CD4-positive, alpha-beta T cell treated with Interleukin-15 for 1 hour (primary cell): Measurements from ENCODE around the gene ANAPC5.
"Not testable (repeated sequence)": the region's sequence is repeated elsewhere in the genome, so short reads cannot be mapped to it uniquely, and the experiment has no call there.

Experiments used
- DNase-seq: peaks from one replicate; pipeline ENCODE4 v3.0.0-alpha.2; 2020

The ANAPC5 gene

DNA sequence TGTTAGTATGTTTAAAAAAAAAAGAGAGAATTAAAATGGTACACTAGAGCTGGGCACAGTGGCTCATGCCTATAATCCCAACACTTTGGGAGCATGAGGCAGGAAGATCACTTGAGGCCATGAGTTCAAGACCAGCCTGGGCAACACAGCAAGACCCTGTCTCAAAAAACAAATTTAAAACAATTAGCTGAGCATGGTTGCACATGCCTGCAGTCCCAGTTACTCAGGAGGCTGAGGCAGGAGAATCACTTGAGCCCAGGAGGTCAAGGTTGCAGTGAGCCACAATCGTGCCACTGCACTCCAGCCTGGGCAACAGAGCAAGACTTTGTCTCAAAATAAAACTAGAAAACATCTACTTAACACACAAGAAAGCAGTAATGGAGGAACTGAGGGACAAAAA lies 42.0 kb downstream of the ANAPC5 start:
- not testable (repeated sequence) for DNase-seq

DNA sequence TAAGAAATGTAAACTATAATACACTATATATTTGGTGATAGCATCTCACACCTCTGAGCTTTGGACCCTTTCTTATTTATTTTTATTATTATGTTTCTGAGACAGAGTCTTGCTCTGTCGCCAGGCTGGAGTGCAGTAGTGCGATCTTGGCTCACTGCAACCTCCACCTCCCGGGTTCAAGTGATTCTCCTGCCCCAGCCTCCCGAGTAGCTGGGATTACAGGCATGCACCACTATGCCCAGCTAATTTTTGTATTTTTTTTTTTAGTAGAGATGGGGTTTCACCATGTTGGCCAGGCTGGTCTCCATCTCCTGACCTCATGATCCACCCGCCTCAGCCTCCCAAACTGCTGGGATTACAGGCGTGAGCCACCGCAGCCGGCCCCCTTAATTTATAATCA lies 44.8 kb downstream of the ANAPC5 start:
- not testable (repeated sequence) for DNase-seq

DNA sequence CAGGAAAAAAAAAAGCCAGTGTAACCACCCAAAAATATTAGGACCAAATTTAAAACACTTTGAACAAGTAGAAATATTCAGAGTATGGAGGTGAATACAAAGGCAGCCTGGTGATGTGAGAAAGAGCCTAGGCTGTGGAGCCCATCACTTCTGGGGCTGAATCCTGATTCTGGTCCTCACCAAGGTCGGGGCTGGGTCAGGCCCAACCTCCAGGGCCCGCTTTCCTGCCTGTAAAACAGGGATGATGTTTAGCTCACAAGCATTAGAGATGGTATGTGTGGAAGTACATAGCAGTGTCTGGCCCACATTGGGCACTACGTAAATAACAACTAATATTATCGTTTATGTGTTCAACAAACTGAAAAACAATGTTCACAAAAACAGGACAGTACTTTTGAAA lies 47.9 kb downstream of the ANAPC5 start:
- no peak for DNase-seq

DNA sequence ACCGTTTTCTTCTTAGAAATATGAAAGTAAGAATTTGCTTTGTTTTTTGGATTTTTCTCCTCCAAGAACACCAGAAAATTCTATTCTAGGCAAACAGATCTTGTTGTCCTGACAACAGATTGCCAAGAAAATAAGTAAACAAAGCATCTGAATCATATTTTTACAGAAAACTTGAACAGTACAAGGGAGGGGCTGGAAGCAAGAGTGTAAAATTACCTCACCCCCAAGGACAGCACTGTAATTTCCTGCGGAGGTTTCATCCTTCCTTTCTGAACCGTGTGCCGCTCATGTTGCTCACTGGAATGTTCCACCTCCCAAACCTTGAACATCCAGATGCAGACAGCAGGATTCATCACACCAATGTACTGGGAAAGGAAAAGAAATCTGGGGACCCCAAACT lies 50.3 kb downstream of the ANAPC5 start:
- no peak for DNase-seq

DNA sequence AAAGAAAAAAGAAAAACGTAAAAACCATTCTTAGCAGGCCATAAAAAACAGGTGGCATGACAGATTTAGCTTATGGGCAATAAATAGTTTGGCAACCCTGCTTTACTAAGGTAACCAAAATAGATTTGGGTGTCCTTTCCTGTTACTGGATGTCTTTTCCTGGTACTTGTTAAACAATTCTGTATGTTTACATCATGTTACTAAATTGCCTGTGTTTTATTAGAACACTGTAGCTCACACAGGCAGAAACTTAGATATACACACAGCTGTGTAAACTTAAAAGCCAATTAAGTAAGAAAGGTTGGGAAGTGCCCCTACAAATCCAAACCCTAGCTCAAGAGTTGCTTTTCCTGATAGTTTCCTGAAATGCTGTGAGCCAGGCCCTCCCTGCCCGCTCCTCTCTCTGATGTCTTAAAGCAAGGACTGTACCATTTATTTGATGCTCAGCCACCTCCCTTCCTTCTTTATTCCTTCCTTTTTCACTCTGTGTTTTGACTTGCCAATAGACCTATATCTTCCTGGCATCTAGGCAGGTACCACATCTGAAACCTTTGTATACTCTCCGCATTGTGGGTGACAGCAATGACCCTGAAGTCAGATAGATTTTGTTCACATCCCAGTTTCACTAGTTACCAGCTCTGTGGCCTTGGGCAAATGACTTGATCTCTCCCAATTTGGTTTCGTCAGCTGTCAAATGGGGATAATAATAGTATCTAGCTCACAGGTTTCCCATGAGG lies 52.0 kb downstream of the ANAPC5 start:
- DNase-seq, result no peak

DNA sequence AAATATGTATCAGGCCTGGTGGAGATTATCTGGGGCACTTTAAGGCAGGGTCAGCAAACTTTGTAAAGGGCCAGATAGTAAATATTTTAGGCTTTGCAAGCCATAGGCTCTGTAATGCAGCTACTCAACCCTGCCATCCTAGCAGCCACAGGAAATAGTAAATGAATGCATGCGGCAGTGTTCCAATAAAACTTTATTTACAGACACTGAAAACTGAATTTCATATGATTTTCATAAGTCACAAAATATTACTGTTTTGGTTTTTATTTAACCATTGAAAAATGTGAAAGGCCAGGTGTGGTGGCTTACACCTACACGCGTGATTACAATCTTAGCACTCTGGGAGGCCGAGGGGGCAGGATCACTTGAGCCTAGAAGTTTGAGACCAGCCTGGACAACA lies 52.5 kb downstream of the ANAPC5 start:
- DNase-seq, result no peak

DNA sequence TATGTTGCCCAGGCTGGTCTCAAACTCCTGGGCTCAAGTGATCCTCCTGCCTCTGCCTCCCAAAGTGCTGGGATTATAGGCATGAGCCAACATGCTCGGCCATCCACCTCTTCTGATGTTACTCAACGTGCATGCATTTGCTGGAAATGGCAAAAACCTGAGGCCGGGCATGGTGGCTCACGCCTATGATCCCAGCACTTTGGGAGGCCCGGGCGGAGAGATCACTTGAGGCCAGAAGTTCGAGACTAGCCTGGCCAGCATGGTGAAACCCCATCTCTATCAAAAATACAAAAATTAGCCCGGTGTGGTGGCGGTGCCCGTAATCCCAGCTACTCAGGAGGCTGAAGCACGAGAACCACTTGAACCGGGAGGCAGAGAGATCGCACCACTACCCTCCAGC lies 53.8 kb downstream of the ANAPC5 start:
- DNase-seq, result not testable (repeated sequence)

DNA sequence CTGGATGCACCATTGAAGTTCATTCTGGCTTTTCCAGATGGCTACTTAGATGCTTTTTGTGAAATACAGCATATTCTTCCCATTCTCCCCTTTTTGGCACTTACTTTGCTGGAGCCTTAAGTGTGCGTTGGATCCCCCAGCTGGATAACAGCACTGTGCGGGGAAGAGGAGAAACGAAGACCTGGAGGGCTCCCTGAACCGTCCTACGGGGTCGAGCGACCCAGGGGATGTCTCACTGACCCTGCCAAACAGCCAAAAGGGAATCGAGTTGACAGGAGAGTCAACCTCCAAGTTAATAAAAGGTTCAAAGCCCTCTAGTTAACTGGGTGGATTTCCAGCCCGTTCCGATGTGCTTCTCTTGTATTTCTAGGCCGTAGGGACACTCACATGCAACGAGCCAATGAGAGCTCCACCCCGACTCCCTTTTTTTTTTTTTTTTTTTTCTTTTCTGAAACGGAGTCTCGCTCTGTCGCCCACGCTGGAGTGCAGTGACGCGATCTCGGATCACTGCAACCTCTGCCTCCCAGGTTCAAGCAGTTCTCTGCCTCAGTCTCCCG lies 54.7 kb downstream of the ANAPC5 start:
- no peak for DNase-seq

DNA sequence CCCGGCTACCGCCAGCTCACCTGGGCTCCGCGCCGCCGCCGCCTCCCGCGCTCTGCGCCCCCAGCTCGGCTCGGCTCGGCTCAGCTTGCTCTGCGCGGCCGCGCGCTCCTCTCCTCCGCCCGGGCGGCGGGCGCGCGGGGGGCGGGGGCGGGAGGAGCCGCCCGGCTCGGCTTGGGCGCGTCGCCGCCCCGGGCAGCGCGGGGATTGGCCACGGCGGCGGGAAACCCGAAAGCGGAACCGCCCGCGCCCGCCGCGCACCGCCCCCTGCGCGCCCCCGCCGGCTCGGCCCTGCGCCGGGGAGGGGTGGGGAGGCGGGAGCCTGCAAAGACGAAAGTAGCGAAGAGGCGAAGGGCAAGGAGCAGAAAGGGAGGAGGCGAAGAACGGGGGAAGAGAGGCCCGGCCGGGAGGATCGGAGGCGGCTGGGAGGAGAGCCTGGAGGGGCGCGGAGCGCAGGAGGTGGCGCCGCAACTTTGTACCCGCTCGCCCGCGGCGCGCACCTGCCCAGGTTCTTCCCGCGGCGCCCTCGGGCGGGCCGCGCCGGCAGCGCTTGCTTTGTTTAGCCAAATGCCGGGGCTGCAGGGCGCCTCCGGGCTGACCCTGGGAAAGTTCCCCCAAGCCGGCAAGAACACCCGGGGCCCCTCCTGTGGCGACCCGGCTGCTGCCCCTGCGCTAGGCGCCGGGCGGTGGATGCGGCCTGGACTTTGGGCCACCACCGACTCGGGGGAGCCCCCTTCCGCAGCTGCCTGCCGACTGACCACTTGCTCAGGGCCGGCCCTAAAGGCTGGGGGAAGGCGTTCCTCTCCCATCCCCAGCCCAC lies 55.4 kb downstream of the ANAPC5 start, which contains the start of gene CAMKK2:
Gene CAMKK2, minus strand, starts transcription at position 92 of the 817 bp plus-strand sequence. CDS start 22,183 bp downstream, outside the sequence.
- peak; percentile 87 for DNase-seq

DNA sequence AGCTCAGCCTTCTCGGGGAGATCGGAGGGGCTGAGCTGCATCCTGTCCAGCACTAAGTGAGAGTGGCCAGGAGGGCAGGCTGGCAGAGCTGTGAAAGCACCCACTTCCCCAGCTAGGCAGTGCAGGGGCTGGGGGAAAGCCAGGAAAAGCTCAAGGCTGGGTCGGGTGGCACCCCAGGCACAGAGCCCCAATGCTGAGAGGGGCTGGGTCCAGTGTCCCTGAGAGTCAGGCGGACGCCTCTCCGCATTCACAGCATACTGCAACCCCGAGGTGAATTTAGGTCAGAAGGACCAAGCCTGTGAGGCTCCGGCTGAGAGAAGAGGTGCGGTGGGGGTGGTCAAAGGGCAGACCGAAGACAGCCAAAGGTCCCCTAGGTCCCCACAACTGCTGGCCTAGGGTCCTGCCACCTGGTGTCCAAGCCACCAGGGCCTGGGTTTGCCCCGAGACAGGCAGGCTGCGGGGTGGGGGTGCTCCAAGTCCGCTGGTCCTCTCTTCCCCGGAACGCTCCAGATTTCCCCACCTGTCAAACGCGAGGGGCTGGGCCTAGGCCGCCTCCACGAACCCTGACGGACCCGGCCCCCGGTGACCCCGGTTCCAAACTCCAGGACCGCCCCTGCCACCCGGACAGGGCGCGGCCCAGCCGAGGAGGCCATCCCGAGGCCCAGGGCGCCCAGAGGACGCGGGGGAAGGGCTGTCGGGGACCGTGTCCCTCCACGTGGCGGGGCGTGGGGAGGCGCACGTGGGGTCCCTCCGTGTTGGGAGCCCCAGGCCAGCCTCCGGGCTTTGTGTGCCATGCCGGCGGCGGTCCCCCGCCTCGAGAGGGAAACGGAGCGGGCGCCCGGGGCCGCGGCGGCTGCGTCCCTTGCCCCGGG lies 56.2 kb downstream of the ANAPC5 start:
- no peak for DNase-seq

DNA sequence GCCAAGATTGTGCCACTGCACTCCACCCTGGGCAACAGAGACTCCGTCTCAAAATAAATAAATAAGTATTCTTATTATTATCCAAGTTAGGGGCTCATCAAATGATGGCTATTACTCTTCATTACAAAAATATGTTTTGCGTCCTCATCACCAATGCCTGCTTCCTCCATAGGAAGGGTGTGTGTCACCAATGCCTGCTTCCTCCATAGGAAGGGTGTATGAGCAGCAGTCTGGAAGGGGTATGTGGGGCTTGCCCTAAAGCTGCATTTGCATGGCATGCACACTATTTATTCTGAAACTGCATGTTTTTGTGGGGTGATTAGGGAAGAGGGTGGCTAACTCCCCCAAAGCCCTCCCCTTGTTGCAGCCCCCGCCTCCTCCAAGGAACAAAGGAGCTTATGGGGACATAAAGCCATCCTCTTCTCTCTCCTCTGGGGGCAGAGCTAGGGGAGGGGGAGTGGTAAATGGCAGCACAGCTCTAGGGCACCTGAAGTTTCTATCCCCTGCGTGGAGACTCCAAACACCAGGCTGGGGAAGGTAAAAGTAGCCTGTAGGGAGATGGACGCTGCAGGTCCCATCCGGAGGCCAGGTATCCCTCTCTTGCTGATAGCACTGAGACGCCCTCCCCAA lies 57.0 kb downstream of the ANAPC5 start:
- no peak for DNase-seq

DNA sequence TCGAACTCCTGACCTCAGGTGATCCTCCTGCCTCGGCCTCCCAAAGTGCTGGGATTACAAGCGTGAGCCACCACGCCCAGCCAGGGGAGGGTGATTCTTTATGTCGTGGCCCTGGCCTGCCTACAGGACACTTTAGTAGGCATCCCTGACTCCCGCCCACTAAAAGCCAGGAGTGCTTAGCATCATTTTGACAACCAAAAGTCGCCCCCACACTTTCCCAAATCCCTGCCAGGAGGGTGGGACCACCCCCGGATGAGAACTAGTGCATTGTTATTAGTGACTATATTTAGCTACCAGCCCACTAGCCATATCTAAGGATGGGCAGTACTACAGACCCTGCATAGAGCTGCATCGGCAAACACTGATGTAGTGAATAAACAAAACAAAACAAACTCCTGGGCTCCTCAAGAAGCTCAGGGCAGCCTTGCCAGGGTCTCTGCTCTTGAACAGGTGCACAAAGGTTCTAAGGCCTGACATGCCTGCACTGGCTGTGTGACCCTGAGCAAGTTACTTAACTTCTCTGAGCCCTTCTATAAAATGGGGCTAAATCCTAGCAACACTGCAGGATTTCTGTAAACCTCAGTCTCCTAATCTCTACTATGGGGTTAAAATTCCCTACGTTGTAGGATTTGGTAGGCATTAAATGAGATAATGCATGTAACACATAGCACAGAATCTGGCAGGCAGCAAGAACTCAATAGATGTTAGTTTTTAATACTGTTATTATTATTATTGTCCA lies 57.9 kb downstream of the ANAPC5 start:
- no peak for DNase-seq

DNA sequence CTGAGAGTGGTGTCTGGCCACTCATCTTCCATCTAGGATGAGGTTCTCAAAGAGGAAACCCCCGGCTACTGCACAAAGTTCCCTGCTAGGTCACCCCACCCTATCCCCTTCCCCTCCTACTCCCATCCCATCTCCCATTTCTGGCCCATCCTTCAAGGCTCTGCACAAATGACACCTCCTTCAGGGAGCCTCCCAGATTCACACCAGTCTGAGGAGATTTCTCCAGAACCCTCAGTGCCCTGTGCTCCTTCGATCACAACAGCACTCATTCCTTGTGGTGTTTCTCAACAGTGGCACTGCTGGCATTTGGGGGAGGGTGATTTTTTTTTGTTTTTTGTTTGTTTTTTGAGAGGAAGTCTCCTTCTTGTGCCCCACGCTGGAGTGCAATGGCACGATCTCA lies 58.6 kb downstream of the ANAPC5 start:
- no peak for DNase-seq

DNA sequence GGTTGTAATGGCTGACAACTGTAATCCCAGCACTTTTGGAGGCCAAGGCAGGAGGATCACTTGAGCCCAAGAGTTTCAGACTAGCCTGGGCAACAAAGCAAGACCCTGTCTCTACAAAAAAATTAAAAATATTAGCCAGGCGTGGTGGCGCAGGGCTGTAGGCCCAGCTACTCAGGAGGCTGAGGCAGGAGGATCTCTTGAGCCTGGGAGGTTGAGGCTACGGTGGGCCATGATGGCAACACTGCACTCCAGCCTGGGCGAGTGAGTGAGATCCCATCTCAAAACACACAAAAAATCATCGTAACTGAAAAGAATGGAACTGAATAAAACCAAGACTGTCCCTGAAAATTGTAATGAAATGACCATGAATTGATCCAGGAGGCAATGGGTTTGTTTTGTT lies 61.8 kb downstream of the ANAPC5 start:
- DNase-seq, result no peak

DNA sequence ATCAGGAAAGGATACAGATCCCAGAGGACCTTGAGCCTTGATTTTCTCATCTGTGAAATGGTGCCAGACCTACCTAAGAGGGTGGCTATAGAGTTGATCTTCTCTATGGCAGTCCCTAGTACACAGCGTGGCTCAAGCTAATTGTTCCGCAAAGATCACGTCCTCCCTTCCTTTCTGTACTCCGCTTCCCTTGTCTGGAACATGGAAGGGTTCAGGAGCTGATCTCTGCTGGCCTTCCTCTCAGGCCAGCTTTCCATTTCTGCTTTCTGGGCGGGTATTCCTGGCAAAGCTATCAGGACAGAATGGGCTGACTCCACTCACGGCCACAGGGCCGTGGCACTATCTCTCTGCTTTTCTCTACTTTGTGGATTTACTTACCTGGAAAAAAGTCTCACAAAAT lies 62.2 kb downstream of the ANAPC5 start:
- DNase-seq, result no peak

DNA sequence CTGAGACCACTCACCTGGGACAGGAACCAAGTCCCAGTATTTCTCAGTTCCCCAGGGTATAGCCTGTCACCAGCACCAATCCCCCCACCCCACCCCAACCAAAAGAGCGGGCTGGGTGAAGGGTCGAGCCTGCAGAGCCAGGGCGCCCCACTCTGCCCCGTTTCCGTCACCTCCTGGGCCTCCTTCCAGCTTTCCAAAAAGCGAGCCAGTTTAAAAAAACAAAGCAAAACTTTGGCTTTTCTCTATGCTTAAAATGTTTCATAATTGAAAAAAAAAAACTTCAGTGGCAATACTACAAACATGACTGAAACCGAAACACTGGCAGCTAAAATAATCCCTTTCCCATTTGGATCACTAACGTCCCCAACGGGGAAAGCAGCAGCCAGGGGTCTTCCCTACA lies 63.2 kb downstream of the ANAPC5 start:
- no peak for DNase-seq

DNA sequence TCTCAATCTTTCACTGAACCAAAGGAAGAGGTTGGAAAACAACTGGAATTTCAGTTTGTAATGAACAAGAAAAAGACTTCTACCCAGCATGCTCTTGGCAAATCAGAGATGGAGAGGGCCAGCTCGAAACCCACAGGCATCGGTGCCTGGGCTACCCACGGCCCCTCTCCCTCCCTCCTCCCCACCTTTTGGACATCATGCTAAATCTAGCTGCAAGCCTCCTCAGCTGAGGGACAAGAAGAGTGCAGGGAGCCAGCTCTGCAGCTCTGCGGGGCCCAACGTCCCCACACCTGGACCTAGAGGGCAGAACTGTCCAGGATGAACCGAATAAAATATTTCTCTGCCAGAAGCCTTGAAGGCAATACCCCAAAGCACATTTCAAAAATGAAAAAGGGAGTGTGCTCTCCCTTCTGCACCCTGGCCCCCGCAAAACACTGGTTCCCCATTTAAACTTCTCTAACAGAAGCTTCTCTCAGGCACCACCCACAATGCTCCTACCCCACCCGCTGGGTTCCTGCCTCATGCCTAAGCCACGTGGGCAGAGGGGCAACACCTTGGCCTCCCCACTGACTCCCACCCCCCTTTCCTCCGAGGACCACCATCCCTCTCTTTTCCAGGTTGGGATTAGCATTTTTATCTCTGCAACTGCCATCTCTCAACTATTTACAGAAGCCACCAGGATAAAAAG lies 63.9 kb downstream of the ANAPC5 start:
- DNase-seq, result no peak

DNA sequence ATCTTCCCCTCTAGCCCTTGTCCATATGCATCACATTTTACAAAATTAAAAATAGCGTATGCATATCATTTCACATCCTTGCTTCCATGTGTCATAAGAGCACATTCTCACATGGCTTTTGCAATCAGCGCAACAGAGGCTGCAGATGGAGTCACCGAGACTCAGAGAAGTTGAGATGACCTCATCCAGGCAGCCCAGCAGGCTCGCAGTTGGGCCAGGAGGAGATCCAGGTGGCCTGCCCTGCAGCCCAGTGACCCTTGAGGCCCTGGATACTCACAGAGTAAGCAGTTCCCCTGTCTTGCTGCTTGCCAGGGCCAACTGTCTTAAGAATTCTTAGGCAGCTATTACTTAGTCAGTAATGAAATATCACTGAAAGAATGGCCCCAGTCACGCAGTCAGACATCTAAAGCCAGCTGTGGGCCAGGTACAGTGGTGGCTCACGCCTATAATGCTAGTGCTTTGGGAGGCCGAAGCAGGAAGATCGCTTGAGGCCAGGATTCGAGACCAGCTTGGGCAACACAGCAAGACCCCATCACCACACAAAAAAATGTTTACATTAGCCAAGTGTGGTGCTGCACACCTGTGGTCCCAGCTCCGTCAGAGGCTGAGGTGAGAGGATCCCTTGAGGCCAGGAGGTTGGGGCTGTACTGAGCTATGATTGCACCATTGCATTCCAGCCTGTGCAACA lies 64.8 kb downstream of the ANAPC5 start:
- peak; percentile 38 for DNase-seq

DNA sequence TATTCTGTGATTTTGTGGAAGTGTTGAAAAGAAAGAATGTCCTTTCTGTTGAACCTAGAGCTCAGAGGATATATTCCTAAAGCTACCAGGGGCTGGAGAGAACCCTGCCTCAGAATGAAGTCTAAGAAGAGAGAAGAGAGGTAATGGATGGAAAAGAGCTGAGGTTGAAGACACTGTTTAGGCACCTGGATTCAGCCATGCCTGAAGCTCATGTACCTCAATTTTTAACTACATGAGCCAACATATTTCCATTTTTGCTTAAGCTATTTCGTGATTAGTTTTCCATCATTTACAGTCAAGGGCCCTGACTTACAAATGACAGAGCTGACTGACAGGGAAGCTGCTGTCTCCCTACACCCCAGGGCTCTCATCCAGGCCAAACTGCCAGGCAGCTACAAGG lies 66.4 kb downstream of the ANAPC5 start:
- DNase-seq, result no peak
